Erythroblast (primary cell): ENCODE data around the gene AGPS.

Source experiments
- GATA1 ChIP-seq: IDR thresholded peaks from 2 replicates; pipeline ENCODE4 v1.6.1; 2011; ENCODE audit warnings: low read depth, mild to moderate bottlenecking, control low read depth, low read length, moderate library complexity
- POLR2A ChIP-seq: IDR thresholded peaks from 2 replicates; pipeline ENCODE4 v1.6.1; 2011; ENCODE audit warnings: mild to moderate bottlenecking, low read length

GRCh38 chr2:177429688-177430325 lies 37.2 kb downstream of the AGPS start:
- TF ChIP-seq POLR2A (no peak), GATA1 (no peak)
